Esophagus squamous epithelium (tissue), 4 donors: ENCODE data around the gene PHACTR3.
"Not testable (repeated sequence)": the region's sequence is repeated elsewhere in the genome, so short reads cannot be mapped to it uniquely, and the experiment has no call there.

Experiments
- CTCF ChIP-seq, 6 experiments: fragments of 450-650 bp in 4 of 6; fragments of 200-600 bp in 2 of 6; sonication (generic) in 2 of 6; IDR thresholded peaks; one replicate each; pipeline ENCODE4 v1.5.1; 2016 to 2019; ENCODE audit warnings: antibody characterized with exemption in 6 of 6, mild to moderate bottlenecking in 4 of 6, moderate library complexity in 4 of 6
- POLR2A ChIP-seq, 4 donors: fragments of 450-650 bp; IDR thresholded peaks; one replicate each; pipeline ENCODE4 v1.6.1; 2017; ENCODE audit warnings: antibody characterized with exemption in 4 of 4, mild to moderate bottlenecking in 4 of 4, moderate library complexity in 3 of 4

GRCh38 chr20:59890035-59890434 lies 285.7 kb downstream of the PHACTR3 start:
- TF ChIP-seq CTCF, POLR2A (IDR thresholded peaks at IDR 0.05): not testable (repeated sequence)
